Tibial nerve (tissue), 4 donors: ENCODE measurements around the gene GNA12. TPM values are rescaled to one million over a fixed set of nuclear protein-coding genes. Genes with fewer than 3 reads are reported as not detected.

Source experiments
- DNase-seq, 2 donors: peaks; one replicate each; pipeline ENCODE4 v3.0.0-alpha.2; 2019; ENCODE audit warnings: low spot score in 2 of 2
- H3K27ac ChIP-seq, 4 donors: fragments of 200-600 bp; sonication (generic) in 3 of 4; one replicate each; pipeline ENCODE4 v1.5.1; 2017 to 2019; ENCODE audit warnings: mild to moderate bottlenecking in 1 of 4
- H3K27me3 ChIP-seq, 2 donors: fragments of 200-600 bp; sonication (generic) in 1 of 2; one replicate each; pipeline versions ENCODE4 v1.5.1 to v1.6.0; 2017 to 2019
- H3K36me3 ChIP-seq, 3 donors: fragments of 200-600 bp; sonication (generic); one replicate each; pipeline ENCODE4 v1.5.1; 2018 to 2019
- H3K4me1 ChIP-seq, 4 donors: fragments of 200-600 bp; sonication (generic) in 3 of 4; one replicate each; pipeline ENCODE4 v1.5.1; 2017 to 2019
- H3K4me3 ChIP-seq, 4 donors: fragments of 200-600 bp; sonication (generic) in 3 of 4; one replicate each; pipeline ENCODE4 v1.5.1; 2017 to 2019; ENCODE audit warnings: mild to moderate bottlenecking in 1 of 4, moderate library complexity in 1 of 4
- H3K9me3 ChIP-seq, 4 donors: fragments of 200-600 bp; sonication (generic) in 3 of 4; one replicate each; pipeline ENCODE4 v1.5.1; 2017 to 2019
- CTCF ChIP-seq, 5 experiments: fragments of 200-600 bp in 3 of 5; fragments of 450-650 bp in 2 of 5; sonication (generic) in 3 of 5; IDR thresholded peaks; one replicate each; pipeline ENCODE4 v1.5.1; 2016 to 2019; ENCODE audit warnings: antibody characterized with exemption in 5 of 5, mild to moderate bottlenecking in 3 of 5, moderate library complexity in 2 of 5
- EP300 ChIP-seq, 2 donors: sonication (generic); formaldehyde crosslinking; IDR thresholded peaks; one replicate each; pipeline ENCODE4 v1.6.1; 2017; ENCODE audit warnings: antibody characterized with exemption in 2 of 2, mild to moderate bottlenecking in 1 of 2
- POLR2A ChIP-seq, 2 donors: fragments of 450-650 bp; IDR thresholded peaks; one replicate each; pipeline ENCODE4 v1.6.1; 2017; ENCODE audit warnings: antibody characterized with exemption in 2 of 2, mild to moderate bottlenecking in 2 of 2, moderate library complexity in 2 of 2
- WGBS, 2 donors: methylation state at CpG; one replicate each; pipeline ENCODE4 v1.1.5; 2018; 5-methylcytosine and 5-hydroxymethylcytosine counted together
- total RNA-seq, 4 donors: library from RNA; depleted of rRNA; stranded (reverse); fragments of >200 nt; gene quantifications; one replicate each; pipeline ENCODE4 v1.1.0, GENCODE V29; 2016

Gene GNA12
- total RNA-seq, 4 donors from 2014 or later: 21.3 to 36.0 (median 29.4) TPM

- no peaks in the 10 kb centered on the region for H3K27me3 ChIP-seq
- H3K36me3 ChIP-seq: peaks cover 0 to 41% (median 0%) of the 10 kb centered on the region in 3 donors
- no peak overlapping the region for H3K4me3 ChIP-seq
- H3K4me1 ChIP-seq: peaks cover 0 to 30% (median 3%) of the 10 kb centered on the region in 4 donors
- H3K9me3 ChIP-seq: no peaks in the 10 kb centered on the region
- TF ChIP-seq POLR2A (IDR thresholded peaks at IDR 0.05) (no peak), EP300 (IDR thresholded peaks at IDR 0.05) (peak in 1 of 2 donors; percentile 48), CTCF (IDR thresholded peaks at IDR 0.05) (no peak)
- no peak for DNase-seq
- peak overlapping the region in 2 of 4 donors; percentile 37 to 53 for H3K27ac ChIP-seq
- WGBS, 2 donors: 63% methylated on average over 30 to 33 of the region's 33 CpGs
Observed at GRCh38 chr7:2734751-2735571, 109.1 kb downstream of the GNA12 start.

GRCh38 chr7:2734084-2734686 lies 109.9 kb downstream of the GNA12 start:
- peak overlapping the region in 1 of 4 donors; percentile 53 for H3K27ac ChIP-seq
- H3K9me3 ChIP-seq: no peaks in the 10 kb centered on the region
- no peak overlapping the region for H3K4me3 ChIP-seq
- DNase-seq: no peak
- no peaks in the 10 kb centered on the region for H3K27me3 ChIP-seq
- TF ChIP-seq POLR2A (IDR thresholded peaks at IDR 0.05) (no peak), CTCF (IDR thresholded peaks at IDR 0.05) (no peak), EP300 (IDR thresholded peaks at IDR 0.05) (no peak)
- peaks cover 0 to 37% (median 6%) of the 10 kb centered on the region in 4 donors for H3K4me1 ChIP-seq
- 77 to 82% methylated on average over 24 of the region's 24 CpGs for WGBS, 2 donors
- H3K36me3 ChIP-seq: peaks cover 0 to 41% (median 0%) of the 10 kb centered on the region in 3 donors

GRCh38 chr7:2732959-2733584 lies 111.0 kb downstream of the GNA12 start:
- Histone ChIP-seq H3K9me3 (no peaks in the 10 kb centered on the region), H3K27ac (peak overlapping the region in 2 of 4 donors; percentile 19 to 37), H3K4me1 (peaks cover 0 to 48% (median 8%) of the 10 kb centered on the region in 4 donors), H3K36me3 (peaks cover 0 to 41% (median 0%) of the 10 kb centered on the region in 3 donors), H3K4me3 (no peak overlapping the region), H3K27me3 (no peaks in the 10 kb centered on the region)
- no peak for DNase-seq
- TF ChIP-seq EP300 (IDR thresholded peaks at IDR 0.05) (peak in 1 of 2 donors; percentile 29), POLR2A (IDR thresholded peaks at IDR 0.05) (no peak)
- 55 to 58% methylated on average over 18 of the region's 18 CpGs for WGBS, 2 donors

GRCh38 chr7:2732388-2732787 lies 111.7 kb downstream of the GNA12 start:
- 88% methylated on average over 9 of the region's 9 CpGs for WGBS, 2 donors
- DNase-seq: no peak
- no peak for TF ChIP-seq EP300 (IDR thresholded peaks at IDR 0.05)
- no peak for TF ChIP-seq CTCF (IDR thresholded peaks at IDR 0.05)
- TF ChIP-seq POLR2A (IDR thresholded peaks at IDR 0.05): no peak

GRCh38 chr7:2730846-2731770 lies 113.0 kb downstream of the GNA12 start:
- Histone ChIP-seq H3K4me3 (no peak overlapping the region), H3K36me3 (peaks cover 0 to 41% (median 0%) of the 10 kb centered on the region in 3 donors), H3K4me1 (peaks cover 0 to 50% (median 10%) of the 10 kb centered on the region in 4 donors), H3K9me3 (no peaks in the 10 kb centered on the region), H3K27me3 (no peaks in the 10 kb centered on the region), H3K27ac (peak overlapping the region in 2 of 4 donors; percentile 81 to 87)
- no peak for DNase-seq
- TF ChIP-seq CTCF (IDR thresholded peaks at IDR 0.05) (no peak), POLR2A (IDR thresholded peaks at IDR 0.05) (no peak), EP300 (IDR thresholded peaks at IDR 0.05) (no peak)
- whole genome bisulfite sequencing, 2 donors: 95% methylated on average over 43 to 45 of the region's 45 CpGs

More at GRCh38 chr7:2732388-2732787, 111.7 kb downstream of the GNA12 start:
- Histone ChIP-seq H3K9me3 (no peaks in the 10 kb centered on the region), H3K36me3 (peaks cover 0 to 41% (median 0%) of the 10 kb centered on the region in 3 donors), H3K4me1 (peaks cover 0 to 50% (median 10%) of the 10 kb centered on the region in 4 donors), H3K27me3 (no peaks in the 10 kb centered on the region), H3K4me3 (no peak overlapping the region), H3K27ac (peak overlapping the region in 1 of 4 donors; percentile 37)
